ENCODE measurements around the gene SUPT6H. TPM values are rescaled to one million over a fixed set of nuclear protein-coding genes. Genes with fewer than 3 reads are reported as not detected.
"Not testable (repeated sequence)": the region's sequence is repeated elsewhere in the genome, so short reads cannot be mapped to it uniquely, and the experiment has no call there.

SUPT6H gene
- polyA plus RNA-seq, 2 of the 4 experiments (the other 2 are of a cell fraction): 51.4 to 63.8 TPM

- no peak overlapping the region for H3K27ac ChIP-seq
- 94% methylated on average over 5 of the region's 5 CpGs for WGBS (ENCODE audit: missing lambda C conversion rate)
- ATAC-seq: peak in 1 of 2 experiments; percentile 39; a peak in 3 of 6 replicates
- POLR2A ChIA-PET: no interaction called here
- no peak for DNase-seq (ENCODE audit: low read depth in 1 of 2, low spot score in 1 of 2)
- H3K4me3 ChIP-seq: no peak overlapping the region
- peaks cover 6% of the 10 kb centered on the region; the same call in 2 of the 3 replicates for H3K4me1 ChIP-seq
- TF ChIP-seq REST (IDR thresholded peaks at IDR 0.05) (no peak), HOXB13 (CRISPR knock-in tag; IDR thresholded peaks at IDR 0.05; ENCODE audit: low read depth) (no peak), CBX2 (IDR thresholded peaks at IDR 0.05; ENCODE audit: borderline replicate concordance, low read depth) (no peak), RAD21 (conservative IDR thresholded peaks at IDR 0.05 in 1 of 2, IDR thresholded peaks at IDR 0.05 in 1 of 2) (no peak), KDM5A (IDR thresholded peaks at IDR 0.05) (no peak), CHD4 (IDR thresholded peaks at IDR 0.05; ENCODE audit: borderline replicate concordance) (no peak)
- FAIRE-seq: no peak
- CTCF ChIA-PET: interaction anchor here (0.8 to 4.0 kb wide), 4 partner anchors 8 to 20 kb away, joined by 4 to 20 read pairs (median 8); partner anchors contain the start of gene BLTP2
- H3K9me3 ChIP-seq: no peaks in the 10 kb centered on the region
- no peak overlapping the region for H3K4me2 ChIP-seq
Measured at GRCh38 chr17:28655160-28655559, 6.8 kb upstream of the SUPT6H start.

GRCh38 chr17:28657756-28658155, 4.2 kb upstream of the SUPT6H start:
- FAIRE-seq (no peak), ATAC-seq (no peak), DNase-seq (ENCODE audit: low read depth in 1 of 2, low spot score in 1 of 2) (no peak)
- peaks cover 15% of the 10 kb centered on the region for H3K4me1 ChIP-seq
- TF ChIP-seq HOXB13 (CRISPR knock-in tag; IDR thresholded peaks at IDR 0.05; ENCODE audit: low read depth): no peak
- TF ChIP-seq MAZ (IDR thresholded peaks at IDR 0.05; ENCODE audit: borderline replicate concordance, low read depth, low read length): no peak
- WGBS (ENCODE audit: missing lambda C conversion rate): 64% methylated on average over 5 of the region's 5 CpGs
- no peaks in the 10 kb centered on the region for H3K9me3 ChIP-seq
- ChIA-PET POLR2A (interaction anchor here (0.9 to 2.4 kb wide), 2 partner anchors 13 to 62 kb away, joined by 3 to 6 read pairs; partner anchors contain the start of genes BLTP2 and RPL23A), CTCF (interaction anchor here (1.0 to 4.0 kb wide), 5 partner anchors 9 to 14 kb away, joined by 3 to 20 read pairs (median 4); partner anchors contain the start of gene BLTP2)
- no peak overlapping the region for H3K4me3 ChIP-seq
- H3K27ac ChIP-seq: no peak overlapping the region
- H3K4me2 ChIP-seq: no peak overlapping the region

- ATAC-seq; H3K27ac ChIP-seq; FAIRE-seq; H3K4me2 ChIP-seq; H3K9me3 ChIP-seq; H3K4me3 ChIP-seq; DNase-seq (ENCODE audit: low read depth in 1 of 2, low spot score in 1 of 2): not testable (repeated sequence)
- WGBS (ENCODE audit: missing lambda C conversion rate): 77% methylated on average over 8 of the region's 8 CpGs
- ChIA-PET CTCF (interaction anchor here (1.4 to 4.0 kb wide), 3 partner anchors 10 to 14 kb away, joined by 4 to 20 read pairs (median 4); no protein-coding TSS in a partner anchor), POLR2A (interaction anchor here (0.9 kb wide), 1 partner anchor 61 kb away, joined by 3 read pairs; the partner anchor contains the start of gene RPL23A)
- H3K4me1 ChIP-seq: peaks cover 20% of the 10 kb centered on the region
Measured at GRCh38 chr17:28658342-28658741, 3.7 kb upstream of the SUPT6H start.

- CTCF ChIA-PET: interaction anchor here (1.4 to 4.0 kb wide), 2 partner anchors 12 to 15 kb away, joined by 4 to 20 read pairs; no protein-coding TSS in a partner anchor
- H3K9me3 ChIP-seq; POLR2A ChIA-PET; H3K4me2 ChIP-seq; H3K27ac ChIP-seq; H3K4me3 ChIP-seq; ATAC-seq; FAIRE-seq; DNase-seq (ENCODE audit: low read depth in 1 of 2, low spot score in 1 of 2): not testable (repeated sequence)
- H3K4me1 ChIP-seq: peaks cover 26% of the 10 kb centered on the region
- 98% methylated on average over 23 of the region's 46 CpGs for WGBS (ENCODE audit: missing lambda C conversion rate)
Measured at GRCh38 chr17:28658766-28659496, 3.1 kb upstream of the SUPT6H start.

- DNase-seq (ENCODE audit: low read depth in 1 of 2, low spot score in 1 of 2); ATAC-seq; FAIRE-seq; H3K9me3 ChIP-seq; H3K27ac ChIP-seq; POLR2A ChIA-PET; H3K4me2 ChIP-seq; H3K4me3 ChIP-seq: not testable (repeated sequence)
- H3K4me1 ChIP-seq: peaks cover 31% of the 10 kb centered on the region
- CTCF ChIA-PET: interaction anchor here (3.7 kb wide), 1 partner anchor 8 kb away, joined by 22 read pairs; no protein-coding TSS in a partner anchor
- WGBS (ENCODE audit: missing lambda C conversion rate): 96% methylated on average over 23 of the region's 23 CpGs
Measured at GRCh38 chr17:28659497-28659881, 2.5 kb upstream of the SUPT6H start.

All from A549 (cell line).